ENCODE measurements around the gene TMEFF1.

GRCh38 chr9:100488177-100488576 is 15.2 kb downstream of the TMEFF1 start:
- TF ChIP-seq TCF4 (CRISPR knock-in tag; IDR thresholded peaks at IDR 0.05; ENCODE audit: borderline replicate concordance) = no peak
- no peak for TF ChIP-seq PATZ1 (CRISPR knock-in tag; IDR thresholded peaks at IDR 0.05; ENCODE audit: borderline replicate concordance)
- no peak for TF ChIP-seq ZC3H10 (CRISPR knock-in tag; IDR thresholded peaks at IDR 0.05)
- TF ChIP-seq TSHZ2 (CRISPR knock-in tag; IDR thresholded peaks at IDR 0.05) = no peak
- TF ChIP-seq ZFP30 (CRISPR knock-in tag; IDR thresholded peaks at IDR 0.05) = no peak
- no peak for TF ChIP-seq RARB (CRISPR knock-in tag; IDR thresholded peaks at IDR 0.05)
- no peak for TF ChIP-seq CSDC2 (CRISPR knock-in tag; IDR thresholded peaks at IDR 0.05)
- no peak for TF ChIP-seq ZFP3 (CRISPR knock-in tag; IDR thresholded peaks at IDR 0.05)
- no peak for TF ChIP-seq CSRNP3 (CRISPR knock-in tag; IDR thresholded peaks at IDR 0.05)
- TF ChIP-seq CREB5 (CRISPR knock-in tag; IDR thresholded peaks at IDR 0.05; ENCODE audit: low read depth) = no peak
- no peak for TF ChIP-seq TOX (CRISPR knock-in tag; IDR thresholded peaks at IDR 0.05; ENCODE audit: borderline replicate concordance)
- no peak for TF ChIP-seq OSR1 (CRISPR knock-in tag; IDR thresholded peaks at IDR 0.05)
- no peak for TF ChIP-seq ZNF70 (CRISPR knock-in tag; IDR thresholded peaks at IDR 0.05)
- TF ChIP-seq ISL1 (CRISPR knock-in tag; IDR thresholded peaks at IDR 0.05) = no peak

Data from SK-N-SH treated with all-trans-retinoic acid at 6 μM for 48 hours (cell line).